Osteoblast (primary cell): ENCODE data around the gene TEX22. TPM values are rescaled to one million over a fixed set of nuclear protein-coding genes. Genes with fewer than 3 reads are reported as not detected.

Experiments
- DNase-seq: peaks from one replicate; pipeline ENCODE4 v3.0.0; 2011; ENCODE audit warnings: low spot score, mixed read lengths; ENCODE audit not compliant: insufficient read length; ENCODE audit errors: missing footprints
- H2AFZ ChIP-seq: 2 replicates; pipeline ENCODE4 v1.6.0; 2011; ENCODE audit warnings: mild to moderate bottlenecking, low read length
- H3K27ac ChIP-seq: 2 replicates; pipeline ENCODE4 v1.5.1; 2011; ENCODE audit warnings: mild to moderate bottlenecking, low read depth, low read length, moderate library complexity
- H3K27me3 ChIP-seq: 2 replicates; pipeline ENCODE4 v1.6.0; 2012; ENCODE audit warnings: mild to moderate bottlenecking, control low read depth, inconsistent platforms, low read length, moderate library complexity; ENCODE audit not compliant: insufficient read depth
- H3K36me3 ChIP-seq: 2 replicates; pipeline ENCODE4 v1.5.1; 2011; ENCODE audit warnings: mild to moderate bottlenecking, low read length, control low read depth, moderate library complexity; ENCODE audit not compliant: insufficient read depth
- H3K4me1 ChIP-seq: 2 replicates; pipeline ENCODE4 v1.5.1; 2011; ENCODE audit warnings: mild to moderate bottlenecking, low read length, control low read depth, moderate library complexity; ENCODE audit not compliant: insufficient read depth
- H3K4me2 ChIP-seq: 2 replicates; pipeline ENCODE4 v1.6.0; 2011; ENCODE audit warnings: mild to moderate bottlenecking, low read length; ENCODE audit not compliant: insufficient read depth
- H3K4me3 ChIP-seq: fragments of 200-600 bp; sonication (generic); 3 replicates; pipeline ENCODE4 v1.5.1; 2012; ENCODE audit warnings: mild to moderate bottlenecking, low read length, inconsistent platforms; ENCODE audit not compliant: insufficient read depth
- H3K79me2 ChIP-seq: 2 replicates; pipeline ENCODE4 v1.6.0; 2012; ENCODE audit warnings: mild to moderate bottlenecking, low read length, control low read depth, inconsistent platforms; ENCODE audit not compliant: insufficient read depth
- H3K9me3 ChIP-seq: 2 replicates; pipeline ENCODE4 v1.5.1; 2011; ENCODE audit warnings: low read depth, low read length, control low read depth
- H4K20me1 ChIP-seq: 2 replicates; pipeline ENCODE4 v1.6.0; 2012; ENCODE audit warnings: mild to moderate bottlenecking, low read length, control low read depth; ENCODE audit not compliant: insufficient read depth
- CTCF ChIP-seq: IDR thresholded peaks from 2 replicates; pipeline ENCODE4 v1.5.1; 2011; ENCODE audit warnings: mild to moderate bottlenecking, low read depth, low read length, moderate library complexity; ENCODE audit errors: extremely low read depth
- total RNA-seq: library from RNA; depleted of rRNA; stranded (reverse); fragments of >200 nt; gene quantifications from 2 replicates; pipeline ENCODE4 v1.2.3, GENCODE V29; 2012

The TEX22 gene
- total RNA-seq, 1 donor, result under 0.01 TPM

- DNase-seq, result no peak
- H3K4me2 ChIP-seq, result no peak overlapping the region
- no peaks in the 10 kb centered on the region for H3K9me3 ChIP-seq
- peaks cover 5% of the 10 kb centered on the region for H3K36me3 ChIP-seq
- peaks cover 86% of the 10 kb centered on the region for H3K79me2 ChIP-seq
- H4K20me1 ChIP-seq, result peaks cover 56% of the 10 kb centered on the region
- no peak for TF ChIP-seq CTCF
- peaks cover 16% of the 10 kb centered on the region for H3K4me1 ChIP-seq
- H3K27ac ChIP-seq, result no peak overlapping the region
- no peak overlapping the region for H2AFZ ChIP-seq
- no peaks in the 10 kb centered on the region for H3K27me3 ChIP-seq
- H3K4me3 ChIP-seq, result no peak overlapping the region
These were observed 29.1 kb downstream of the TEX22 start for GRCh38 chr14:105427412-105427811.

GRCh38 chr14:105427936-105428485, 29.7 kb downstream of the TEX22 start:
- no peak for TF ChIP-seq CTCF
- peak; percentile 73 for DNase-seq
- Histone ChIP-seq H3K4me2 (no peak overlapping the region), H3K79me2 (peaks cover 86% of the 10 kb centered on the region), H4K20me1 (peaks cover 58% of the 10 kb centered on the region), H3K27ac (no peak overlapping the region), H3K9me3 (no peaks in the 10 kb centered on the region), H3K4me1 (peaks cover 16% of the 10 kb centered on the region), H3K27me3 (no peaks in the 10 kb centered on the region), H3K4me3 (no peak overlapping the region), H3K36me3 (peaks cover 5% of the 10 kb centered on the region), H2AFZ (no peak overlapping the region)

- Histone ChIP-seq H3K36me3 (peaks cover 5% of the 10 kb centered on the region), H3K9me3 (no peaks in the 10 kb centered on the region), H2AFZ (no peak overlapping the region), H3K4me1 (peaks cover 16% of the 10 kb centered on the region), H3K79me2 (peaks cover 88% of the 10 kb centered on the region), H3K27me3 (no peaks in the 10 kb centered on the region), H3K4me3 (no peak overlapping the region), H3K4me2 (no peak overlapping the region), H4K20me1 (peaks cover 65% of the 10 kb centered on the region), H3K27ac (no peak overlapping the region)
- peak; percentile 3 for DNase-seq
- no peak for TF ChIP-seq CTCF
These were observed 31.7 kb downstream of the TEX22 start for GRCh38 chr14:105430042-105430441.

GRCh38 chr14:105430565-105430964, 32.2 kb downstream of the TEX22 start:
- H3K36me3 ChIP-seq, result peaks cover 5% of the 10 kb centered on the region
- peak overlapping the region; percentile 45 for H3K4me2 ChIP-seq
- TF ChIP-seq CTCF, result no peak
- peaks cover 16% of the 10 kb centered on the region for H3K4me1 ChIP-seq
- H3K27ac ChIP-seq, result peak overlapping the region; percentile 57
- H3K4me3 ChIP-seq, result no peak overlapping the region
- no peak overlapping the region for H2AFZ ChIP-seq
- H3K27me3 ChIP-seq, result no peaks in the 10 kb centered on the region
- H4K20me1 ChIP-seq, result peaks cover 63% of the 10 kb centered on the region
- H3K9me3 ChIP-seq, result no peaks in the 10 kb centered on the region
- peak; percentile 95 for DNase-seq
- peaks cover 88% of the 10 kb centered on the region for H3K79me2 ChIP-seq
